ENCODE results near the gene FOXS1.
A peak's percentile ranks its signal among the peaks of the same experiment; 100 is the strongest.

Gene FOXS1

GRCh38 chr20:31860390-31861134 is 15.2 kb upstream of the FOXS1 start:
- DNase-seq = no peak

GRCh38 chr20:31859998-31860380 is 14.6 kb upstream of the FOXS1 start:
- no peak for DNase-seq

- no peak for DNase-seq
Observed at GRCh38 chr20:31859266-31859997, 14.0 kb upstream of the FOXS1 start.

- DNase-seq = no peak
Observed at GRCh38 chr20:31858760-31859083, 13.3 kb upstream of the FOXS1 start.

- no peak for DNase-seq
Observed at GRCh38 chr20:31857861-31858759, 12.7 kb upstream of the FOXS1 start.

- no peak for DNase-seq
Observed at GRCh38 chr20:31856516-31856915, 11.1 kb upstream of the FOXS1 start.

- no peak for DNase-seq
Observed at GRCh38 chr20:31853481-31853880, 8.1 kb upstream of the FOXS1 start.

GRCh38 chr20:31851240-31851955 is 6.0 kb upstream of the FOXS1 start:
- no peak for DNase-seq

GRCh38 chr20:31849306-31849930 is 4.0 kb upstream of the FOXS1 start:
- DNase-seq = peak; percentile 84

- no peak for DNase-seq
Observed at GRCh38 chr20:31848088-31848999, 2.9 kb upstream of the FOXS1 start.

GRCh38 chr20:31846793-31847138 is 1.4 kb upstream of the FOXS1 start:
- DNase-seq = no peak

- no peak for DNase-seq
Observed at GRCh38 chr20:31844737-31845299, 586 bp downstream of the FOXS1 start.

GRCh38 chr20:31843881-31844280 is 1.5 kb downstream of the FOXS1 start:
- DNase-seq = no peak

GRCh38 chr20:31843288-31843687 is 2.1 kb downstream of the FOXS1 start:
- DNase-seq = no peak

GRCh38 chr20:31842471-31843157 is 2.8 kb downstream of the FOXS1 start:
- no peak for DNase-seq

- DNase-seq = no peak
Observed at GRCh38 chr20:31841928-31842327, 3.5 kb downstream of the FOXS1 start.

GRCh38 chr20:31840906-31841816 is 4.2 kb downstream of the FOXS1 start:
- no peak for DNase-seq

GRCh38 chr20:31839782-31840487 is 5.5 kb downstream of the FOXS1 start:
- no peak for DNase-seq

Data from NCI-H510A (cell line).